Activated naive CD4-positive, alpha-beta T cell treated with anti-CD3 and anti-CD28 coated beads, Interleukin-2, amount 50 U/mL, for 24 hours (primary cell): ENCODE results near the gene SIGLEC5.

Source experiments
- H3K27ac Mint-ChIP-seq: one replicate; pipeline ENCODE4 v1.8.0; 2021; ENCODE audit warnings: mild to moderate bottlenecking, mixed read lengths
- H3K27me3 Mint-ChIP-seq: one replicate; pipeline ENCODE4 v1.8.0; 2021; ENCODE audit warnings: mixed read lengths
- H3K36me3 Mint-ChIP-seq: one replicate; pipeline ENCODE4 v1.8.0; 2021; ENCODE audit warnings: mixed read lengths
- H3K4me1 Mint-ChIP-seq: one replicate; pipeline ENCODE4 v1.8.0; 2021; ENCODE audit warnings: mixed read lengths
- H3K4me3 Mint-ChIP-seq: one replicate; pipeline ENCODE4 v1.8.0; 2021; ENCODE audit warnings: mild to moderate bottlenecking, mixed read lengths
- H3K9me3 Mint-ChIP-seq: one replicate; pipeline ENCODE4 v1.8.0; 2021; ENCODE audit warnings: mixed read lengths

Gene SIGLEC5

DNA sequence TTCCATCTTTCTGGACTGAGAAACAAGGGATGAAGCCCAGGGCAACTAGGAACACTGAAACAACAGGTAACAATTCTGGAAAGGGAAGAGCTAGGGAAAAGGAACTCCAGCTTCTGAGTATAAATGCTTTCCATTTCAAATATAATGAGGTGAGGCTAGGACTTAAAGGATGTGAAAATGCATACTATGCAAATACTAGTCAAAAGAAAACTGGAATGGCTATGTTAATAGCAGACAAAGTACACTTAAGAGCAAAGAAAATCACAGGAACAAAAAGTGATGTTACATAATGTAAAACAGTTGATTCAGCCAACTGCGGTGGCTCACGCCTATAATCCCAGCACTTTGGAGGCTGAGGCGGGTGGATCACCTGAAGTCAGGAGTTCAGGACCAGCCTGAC, 10.2 kb upstream of the SIGLEC5 start:
- no peaks in the 10 kb centered on the region for H3K27me3 Mint-ChIP-seq
- no peak overlapping the region for H3K4me3 Mint-ChIP-seq
- H3K9me3 Mint-ChIP-seq, result no peaks in the 10 kb centered on the region
- H3K4me1 Mint-ChIP-seq, result no peaks in the 10 kb centered on the region
- no peaks in the 10 kb centered on the region for H3K36me3 Mint-ChIP-seq
- H3K27ac Mint-ChIP-seq, result no peak overlapping the region

DNA sequence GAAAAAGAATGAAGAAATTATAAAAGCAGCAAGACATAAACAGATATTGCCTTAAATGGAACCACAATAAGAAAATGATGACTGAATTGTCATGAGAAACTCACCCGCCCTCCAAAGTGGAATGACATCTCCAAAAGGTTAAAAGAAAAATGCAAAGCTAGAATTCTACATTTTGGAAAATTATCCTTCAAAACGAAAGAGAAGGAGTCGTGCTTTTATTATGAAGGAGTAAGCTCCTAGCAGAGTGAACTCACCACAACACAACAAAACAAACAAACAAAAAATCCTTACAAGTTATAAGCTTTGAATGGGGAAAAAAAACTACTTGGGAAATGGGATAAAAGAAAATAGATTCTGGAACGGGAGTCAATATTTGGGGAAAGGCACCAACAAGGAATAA, 9.7 kb upstream of the SIGLEC5 start:
- Mint-ChIP-seq H3K4me1 (no peaks in the 10 kb centered on the region), H3K9me3 (no peaks in the 10 kb centered on the region), H3K27me3 (no peaks in the 10 kb centered on the region), H3K4me3 (no peak overlapping the region), H3K27ac (no peak overlapping the region), H3K36me3 (no peaks in the 10 kb centered on the region)

DNA sequence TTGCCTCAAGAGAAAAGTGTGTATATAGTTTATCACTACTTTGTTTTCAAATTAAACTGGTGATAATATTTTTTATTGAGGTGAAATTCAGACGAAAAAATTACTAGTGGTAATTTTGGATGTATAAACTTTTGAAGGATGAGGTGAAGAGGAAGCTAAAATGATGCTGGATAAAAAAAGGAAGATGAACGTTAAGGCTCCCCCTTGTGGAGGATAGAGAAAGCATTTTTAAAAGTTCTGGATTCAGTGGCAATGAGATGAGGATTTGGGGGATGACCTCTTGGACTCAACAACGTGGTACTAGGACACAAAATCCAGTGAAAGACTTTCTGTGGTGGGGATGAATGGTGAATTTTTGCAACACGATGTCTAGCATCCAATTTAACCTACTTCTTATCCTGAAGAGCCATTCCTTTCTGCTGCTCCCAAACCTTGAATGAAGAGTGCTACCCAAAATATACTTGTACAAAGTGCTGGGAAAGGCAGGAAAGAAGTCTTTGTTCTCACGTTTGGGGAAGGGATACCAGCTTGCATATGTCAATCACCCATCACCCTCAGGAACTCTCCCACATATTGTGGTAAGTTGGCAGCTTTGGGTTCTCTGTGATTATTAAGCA, 7.3 kb upstream of the SIGLEC5 start:
- Mint-ChIP-seq H3K27me3 (no peaks in the 10 kb centered on the region), H3K27ac (no peak overlapping the region), H3K4me3 (no peak overlapping the region), H3K4me1 (no peaks in the 10 kb centered on the region), H3K9me3 (no peaks in the 10 kb centered on the region), H3K36me3 (no peaks in the 10 kb centered on the region)

DNA sequence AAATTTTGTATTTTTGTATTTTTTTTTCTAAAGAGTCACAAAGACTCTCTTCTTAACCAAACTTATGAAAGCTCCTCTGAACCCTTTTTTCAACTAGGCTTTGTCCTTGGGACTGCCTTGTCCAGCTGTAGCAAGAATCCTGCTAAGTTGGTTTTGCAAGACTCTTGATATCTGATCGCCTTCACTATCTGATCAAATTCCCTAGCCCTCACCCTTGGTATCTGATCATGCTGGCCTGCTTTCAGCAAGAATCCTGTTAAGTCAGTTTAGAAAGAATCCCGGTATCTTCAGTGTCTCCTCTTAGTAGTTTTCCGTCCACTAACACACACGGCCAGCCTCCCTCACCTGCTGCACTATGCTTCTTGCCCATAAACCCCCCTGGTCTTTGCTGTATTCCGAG, 1.9 kb upstream of the SIGLEC5 start:
- H3K4me3 Mint-ChIP-seq, result no peak overlapping the region
- peaks cover 6% of the 10 kb centered on the region for H3K27me3 Mint-ChIP-seq
- no peaks in the 10 kb centered on the region for H3K9me3 Mint-ChIP-seq
- no peaks in the 10 kb centered on the region for H3K4me1 Mint-ChIP-seq
- H3K27ac Mint-ChIP-seq, result no peak overlapping the region
- no peaks in the 10 kb centered on the region for H3K36me3 Mint-ChIP-seq

DNA sequence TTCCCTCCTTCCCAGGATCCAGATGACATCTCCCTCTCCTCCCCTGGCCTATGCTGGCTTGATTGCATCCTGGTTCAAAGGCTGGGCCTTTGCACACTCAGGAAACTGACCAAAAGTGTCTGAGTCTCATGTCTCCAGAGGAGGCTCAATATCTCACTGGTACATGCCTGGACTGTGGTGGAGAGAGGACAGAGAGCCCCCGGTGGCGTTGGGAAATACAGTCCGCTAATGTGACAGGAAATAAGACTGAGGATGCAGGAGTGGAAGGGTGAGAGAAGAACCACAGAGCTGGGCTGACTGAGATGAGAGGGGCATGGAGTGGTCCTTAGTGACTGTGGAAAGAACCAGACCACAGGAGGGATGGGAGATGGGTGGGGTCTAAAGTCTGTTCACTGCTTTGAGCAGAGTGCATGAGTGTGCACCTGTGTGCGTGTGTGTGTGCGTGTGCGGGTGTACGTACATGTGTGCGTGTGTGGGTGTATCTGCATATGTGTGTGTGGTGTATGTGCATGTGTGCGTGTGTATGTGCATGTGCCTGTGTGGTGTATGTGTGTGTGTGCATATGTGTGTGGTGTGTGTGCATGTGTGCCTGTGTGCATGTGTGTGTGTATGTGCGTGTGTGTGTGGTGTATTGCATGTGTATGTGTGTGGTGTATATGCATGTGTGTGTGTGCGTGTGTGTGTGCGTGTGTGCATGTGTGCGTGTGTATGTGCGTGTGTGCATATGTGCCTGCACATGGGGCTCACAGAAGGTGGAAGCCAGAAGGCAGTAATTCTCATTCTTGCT, 1.9 kb downstream of the SIGLEC5 start:
- Mint-ChIP-seq H3K27me3 (peaks cover 12% of the 10 kb centered on the region), H3K9me3 (no peaks in the 10 kb centered on the region), H3K27ac (peak overlapping the region; percentile 24)

DNA sequence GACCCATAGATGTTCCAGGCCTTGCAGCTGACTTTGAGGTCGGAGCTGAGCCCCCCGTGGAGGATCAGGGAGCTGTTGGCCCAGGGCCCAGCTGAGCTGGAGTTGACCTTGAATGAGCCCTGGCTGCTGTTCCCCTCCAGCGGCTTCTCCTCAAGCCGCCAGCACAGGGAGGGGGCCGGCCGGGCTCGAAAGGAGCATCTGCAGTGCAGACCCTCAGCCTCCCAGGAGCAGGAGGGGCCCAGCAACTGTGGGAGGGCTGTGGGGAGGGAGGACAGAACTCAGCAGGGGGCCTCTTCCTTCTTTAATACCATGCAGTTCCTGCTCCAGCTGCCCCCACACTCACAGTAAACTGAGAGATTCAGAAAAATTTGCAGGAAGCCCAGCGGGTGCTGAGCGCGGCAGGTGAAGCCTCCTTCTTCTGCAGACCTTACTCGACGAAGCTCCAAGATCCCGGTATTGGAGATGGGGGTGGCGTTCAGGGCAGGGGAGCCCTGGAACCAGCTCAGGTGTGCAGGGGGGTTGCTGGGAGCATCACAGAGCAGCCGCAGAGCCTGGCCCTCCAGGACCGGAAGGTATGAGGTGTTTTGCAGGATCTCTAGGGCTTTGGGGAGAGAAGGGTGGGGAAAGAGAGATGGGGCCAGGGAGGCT, 2.6 kb downstream of the SIGLEC5 start:
- peaks cover 14% of the 10 kb centered on the region for H3K27me3 Mint-ChIP-seq
- no peaks in the 10 kb centered on the region for H3K4me1 Mint-ChIP-seq
- H3K9me3 Mint-ChIP-seq, result no peaks in the 10 kb centered on the region
- H3K36me3 Mint-ChIP-seq, result no peaks in the 10 kb centered on the region
- H3K4me3 Mint-ChIP-seq, result no peak overlapping the region
- no peak overlapping the region for H3K27ac Mint-ChIP-seq

More for the DNA sequence above, 1.9 kb downstream of the SIGLEC5 start:
- Mint-ChIP-seq H3K4me1 (no peaks in the 10 kb centered on the region), H3K4me3 (no peak overlapping the region), H3K36me3 (no peaks in the 10 kb centered on the region)

DNA sequence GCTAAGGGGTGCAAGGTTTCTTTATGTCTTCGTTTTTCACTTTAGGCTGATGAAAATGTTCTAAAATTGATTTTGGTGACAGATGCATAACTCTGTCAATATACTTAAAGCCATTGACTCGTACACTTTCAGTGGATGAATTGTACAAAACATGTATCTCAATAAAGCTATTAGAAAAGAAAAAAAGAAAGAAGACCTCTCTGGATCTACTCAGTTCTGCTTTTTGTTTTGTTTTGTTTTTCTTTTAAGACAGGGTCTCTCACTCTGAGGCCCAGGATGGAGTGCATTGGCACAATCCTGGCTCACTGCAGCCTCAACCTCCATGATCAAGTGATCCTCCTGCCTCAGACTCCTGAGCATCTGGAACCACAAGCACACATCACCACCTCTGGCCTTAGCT, 3.5 kb downstream of the SIGLEC5 start:
- H3K27me3 Mint-ChIP-seq, result peaks cover 18% of the 10 kb centered on the region
- H3K27ac Mint-ChIP-seq, result no peak overlapping the region
- no peaks in the 10 kb centered on the region for H3K36me3 Mint-ChIP-seq
- H3K9me3 Mint-ChIP-seq, result no peaks in the 10 kb centered on the region
- H3K4me3 Mint-ChIP-seq, result no peak overlapping the region
- H3K4me1 Mint-ChIP-seq, result no peaks in the 10 kb centered on the region

DNA sequence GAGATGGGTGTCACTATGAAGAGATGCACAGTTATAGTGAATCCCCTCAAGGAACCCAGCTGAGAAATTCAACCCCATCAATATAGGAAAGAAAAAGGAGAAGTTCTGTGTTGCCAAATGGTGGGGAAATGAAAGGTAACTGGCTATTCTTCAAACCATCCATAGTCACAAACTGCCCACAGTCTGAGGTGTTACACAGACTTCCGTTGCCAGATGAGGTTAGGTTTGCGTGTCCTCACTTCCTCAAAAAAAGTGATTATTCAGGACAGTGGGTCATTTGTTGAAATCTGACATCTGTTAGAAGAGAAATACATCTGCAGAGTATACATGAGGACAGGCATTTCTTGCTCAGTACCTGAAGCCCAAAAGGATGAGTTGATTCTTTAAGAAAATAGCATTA, 9.0 kb downstream of the SIGLEC5 start:
- H3K27me3 Mint-ChIP-seq, result peaks cover 19% of the 10 kb centered on the region
- peak overlapping the region; percentile 36 for H3K27ac Mint-ChIP-seq
- no peak overlapping the region for H3K4me3 Mint-ChIP-seq
- H3K4me1 Mint-ChIP-seq, result no peaks in the 10 kb centered on the region
- H3K36me3 Mint-ChIP-seq, result no peaks in the 10 kb centered on the region
- no peaks in the 10 kb centered on the region for H3K9me3 Mint-ChIP-seq

DNA sequence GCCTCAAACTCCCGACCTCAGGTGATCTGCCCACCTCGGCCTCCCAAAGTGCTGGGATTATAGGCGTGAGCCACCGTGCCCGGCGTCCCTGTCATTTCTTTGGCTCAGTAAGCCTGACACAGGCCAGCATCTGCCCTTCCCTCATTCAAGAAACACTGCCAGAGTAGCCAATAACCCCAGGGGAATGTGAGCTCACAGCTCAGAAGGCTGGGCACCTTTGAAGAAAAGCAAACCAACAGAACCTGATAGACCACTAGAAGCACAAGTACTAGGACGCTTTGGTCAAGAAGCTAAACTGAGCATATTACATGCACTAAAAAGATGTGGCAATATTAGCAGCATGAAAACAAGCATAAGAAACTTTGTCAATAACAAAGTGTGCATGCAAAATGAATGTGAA, 14.2 kb downstream of the SIGLEC5 start:
- Mint-ChIP-seq H3K9me3 (peaks cover 10% of the 10 kb centered on the region), H3K27ac (no peak overlapping the region), H3K36me3 (peaks cover 6% of the 10 kb centered on the region), H3K27me3 (peaks cover 45% of the 10 kb centered on the region), H3K4me1 (no peaks in the 10 kb centered on the region), H3K4me3 (no peak overlapping the region)

DNA sequence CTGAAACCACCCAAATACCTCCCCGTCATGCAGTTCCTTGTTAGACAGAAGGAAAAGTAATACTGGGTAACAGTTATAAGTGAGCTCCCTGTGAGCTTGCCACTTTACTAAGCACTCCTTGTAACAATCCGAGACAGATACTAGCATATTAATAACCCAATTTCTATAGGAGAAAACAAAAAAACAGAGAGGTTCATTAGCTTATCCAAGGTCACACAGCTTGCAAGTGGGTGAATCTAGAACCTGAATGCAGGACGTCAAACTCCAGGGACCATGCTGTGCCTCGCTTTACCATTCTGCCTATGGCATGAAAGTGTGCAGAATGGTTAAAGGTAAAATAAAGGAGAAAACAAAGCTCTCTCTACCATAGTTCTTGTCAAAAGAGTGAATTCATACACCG, 15.4 kb downstream of the SIGLEC5 start:
- Mint-ChIP-seq H3K4me3 (no peak overlapping the region), H3K27me3 (peaks cover 45% of the 10 kb centered on the region), H3K4me1 (no peaks in the 10 kb centered on the region), H3K27ac (no peak overlapping the region), H3K9me3 (peaks cover 11% of the 10 kb centered on the region), H3K36me3 (peaks cover 6% of the 10 kb centered on the region)

DNA sequence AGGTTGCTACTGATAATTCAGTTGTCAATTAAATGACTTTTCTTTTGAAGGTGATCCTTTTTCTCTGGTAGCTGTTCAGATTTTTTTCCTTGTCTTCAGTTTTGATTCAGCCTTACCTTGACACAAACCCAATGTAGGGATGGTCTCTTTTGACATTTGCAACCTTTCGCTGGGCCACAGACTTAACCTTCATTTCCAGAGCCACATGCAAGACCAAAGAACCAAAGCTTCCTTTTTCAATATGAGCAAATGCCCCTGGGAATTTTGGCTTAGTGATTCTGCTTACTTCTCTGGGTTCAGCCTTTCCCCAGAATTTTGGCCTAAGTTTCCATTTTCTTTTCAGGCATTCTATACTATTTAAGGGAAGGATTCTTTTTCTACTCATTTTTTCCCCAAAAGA, 19.6 kb downstream of the SIGLEC5 start:
- Mint-ChIP-seq H3K4me3 (no peak overlapping the region), H3K27ac (no peak overlapping the region), H3K4me1 (peaks cover 9% of the 10 kb centered on the region), H3K9me3 (peaks cover 20% of the 10 kb centered on the region), H3K36me3 (peaks cover 6% of the 10 kb centered on the region), H3K27me3 (peaks cover 53% of the 10 kb centered on the region)

DNA sequence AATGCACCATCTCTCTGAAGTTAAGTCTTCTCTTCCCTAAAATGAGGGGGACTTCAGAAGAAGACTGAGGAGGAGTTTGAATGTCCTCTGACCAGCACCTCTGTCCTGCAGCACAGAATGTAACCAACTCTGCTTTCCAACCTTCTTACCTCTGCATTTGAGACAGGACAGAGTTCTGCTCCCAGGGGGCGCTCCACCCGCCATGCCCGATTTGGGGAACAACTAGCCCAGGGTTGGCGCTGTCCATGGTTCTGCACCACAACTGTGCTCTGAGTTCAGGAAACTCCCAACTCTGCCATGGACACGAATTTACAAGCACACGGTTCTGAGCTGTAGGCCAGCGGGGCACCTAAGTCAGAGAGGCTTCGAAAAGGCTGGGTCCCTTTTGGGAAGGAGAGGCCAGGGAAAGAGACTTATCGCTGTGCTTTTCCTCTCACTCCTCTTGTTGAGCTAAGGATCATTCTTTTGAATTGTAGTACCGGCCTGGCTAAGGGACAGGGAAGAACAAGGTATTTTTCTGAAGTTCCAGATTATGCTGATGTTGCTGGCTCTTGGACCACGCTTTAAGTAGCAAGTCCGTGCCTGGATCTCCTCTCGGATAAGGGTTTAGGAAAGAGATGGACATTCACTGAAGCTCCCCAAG, 22.2 kb downstream of the SIGLEC5 start:
- no peak overlapping the region for H3K4me3 Mint-ChIP-seq
- H3K9me3 Mint-ChIP-seq, result peaks cover 19% of the 10 kb centered on the region
- H3K4me1 Mint-ChIP-seq, result peaks cover 9% of the 10 kb centered on the region
- no peak overlapping the region for H3K27ac Mint-ChIP-seq
- peaks cover 40% of the 10 kb centered on the region for H3K27me3 Mint-ChIP-seq
- H3K36me3 Mint-ChIP-seq, result peaks cover 7% of the 10 kb centered on the region

DNA sequence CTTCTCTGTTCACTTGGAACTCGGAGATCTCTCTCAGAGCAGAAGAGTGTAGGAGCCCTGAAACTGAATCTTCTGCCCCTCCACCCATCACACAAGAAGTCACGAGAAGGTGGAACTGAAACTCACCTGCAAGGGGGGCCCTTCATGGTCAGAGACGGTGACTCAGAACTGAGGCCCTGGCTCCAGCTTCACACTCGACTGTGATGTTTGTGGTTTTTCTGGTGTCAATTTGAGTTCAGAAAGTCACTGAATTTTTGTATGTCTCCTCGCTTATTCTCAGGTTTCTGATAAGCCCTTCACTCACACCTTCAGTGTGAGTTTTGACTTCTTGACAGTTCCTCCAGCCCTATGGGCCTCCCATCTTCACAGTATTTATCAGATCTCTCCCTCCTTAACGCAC, 23.1 kb downstream of the SIGLEC5 start:
- H3K9me3 Mint-ChIP-seq, result peaks cover 15% of the 10 kb centered on the region
- peaks cover 2% of the 10 kb centered on the region for H3K36me3 Mint-ChIP-seq
- H3K4me3 Mint-ChIP-seq, result no peak overlapping the region
- peak overlapping the region; percentile 52 for H3K27ac Mint-ChIP-seq
- H3K4me1 Mint-ChIP-seq, result peaks cover 9% of the 10 kb centered on the region
- H3K27me3 Mint-ChIP-seq, result peaks cover 37% of the 10 kb centered on the region

DNA sequence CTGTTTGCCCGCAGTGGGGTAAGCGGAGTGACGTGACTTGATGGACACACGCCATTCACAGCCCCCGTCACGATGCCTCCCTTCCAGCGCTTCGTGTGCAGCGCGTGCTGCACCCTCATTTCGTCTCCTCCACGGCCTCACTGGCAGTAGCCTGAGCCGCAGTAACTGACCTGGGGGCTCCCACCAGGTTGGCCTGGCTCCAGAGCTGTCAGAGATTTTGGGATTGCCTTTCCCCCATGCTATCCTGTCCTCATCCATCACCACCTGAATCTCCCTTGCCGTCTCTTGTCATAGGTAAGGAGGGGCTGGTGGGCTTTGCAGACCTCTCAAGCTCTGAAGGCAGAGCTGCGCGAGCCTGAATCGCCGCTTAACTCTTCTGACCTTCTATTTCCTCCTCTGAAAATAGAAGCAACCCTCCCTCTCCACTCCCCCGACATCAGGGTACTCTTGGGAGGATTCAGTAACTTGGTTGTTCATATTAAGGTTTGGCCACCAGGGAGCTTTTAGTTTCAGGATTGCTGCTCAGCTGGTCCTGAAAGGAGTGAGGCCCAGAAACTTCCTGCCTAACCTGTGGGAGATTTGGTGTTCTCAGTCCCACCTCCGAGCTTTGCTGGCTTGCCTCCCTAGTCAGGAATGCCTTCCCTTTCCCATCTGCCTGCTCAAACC, 27.9 kb downstream of the SIGLEC5 start:
- H3K4me3 Mint-ChIP-seq, result peak overlapping the region; percentile 55
- peaks cover 42% of the 10 kb centered on the region for H3K27me3 Mint-ChIP-seq
- H3K36me3 Mint-ChIP-seq, result peaks cover 4% of the 10 kb centered on the region
- peaks cover 4% of the 10 kb centered on the region for H3K9me3 Mint-ChIP-seq
- H3K27ac Mint-ChIP-seq, result no peak overlapping the region
- peaks cover 6% of the 10 kb centered on the region for H3K4me1 Mint-ChIP-seq

DNA sequence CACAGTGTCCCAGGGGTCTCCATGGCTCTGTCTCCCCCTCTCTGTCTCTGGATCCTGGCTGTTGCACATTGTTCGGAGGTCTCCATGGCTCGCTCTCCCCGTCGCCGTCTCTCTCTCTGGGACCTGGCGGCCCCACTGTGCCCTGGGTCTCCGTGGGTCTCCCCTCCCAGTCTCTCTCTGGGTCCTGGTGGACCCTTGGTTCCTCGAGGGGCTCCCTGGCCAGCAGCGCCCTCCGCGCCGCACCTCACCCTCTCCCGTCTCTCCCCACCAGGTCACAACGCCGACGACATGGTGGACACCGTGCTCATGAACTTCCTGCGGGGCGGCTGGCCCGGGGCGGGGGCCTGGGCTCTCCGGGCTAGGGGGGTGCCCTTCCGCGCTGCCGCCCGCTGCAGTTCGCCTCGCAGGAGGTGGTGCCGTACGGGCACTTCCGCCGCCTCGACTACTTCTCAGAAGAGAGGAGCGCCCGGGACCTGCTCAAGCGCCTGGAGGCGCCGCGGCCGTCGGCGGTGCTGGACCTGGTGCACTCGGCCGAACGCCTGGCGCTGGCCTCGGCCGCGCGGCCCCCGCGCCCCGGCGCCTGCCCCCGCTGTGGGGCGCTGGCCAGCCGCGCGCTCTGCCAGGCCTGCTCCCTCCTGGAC, 29.1 kb downstream of the SIGLEC5 start:
- Mint-ChIP-seq H3K36me3 (peaks cover 4% of the 10 kb centered on the region), H3K27me3 (peaks cover 39% of the 10 kb centered on the region), H3K27ac (no peak overlapping the region), H3K4me1 (no peaks in the 10 kb centered on the region), H3K9me3 (no peaks in the 10 kb centered on the region), H3K4me3 (no peak overlapping the region)
